ENCODE data around the gene ARHGAP30.
"Not testable (repeated sequence)": the region's sequence is repeated elsewhere in the genome, so short reads cannot be mapped to it uniquely, and the experiment has no call there.

The ARHGAP30 gene

GRCh38 chr1:161037661-161038522 lies 31.8 kb downstream of the ARHGAP30 start:
- no peak for DNase-seq (ENCODE audit: low read depth)

GRCh38 chr1:161033751-161034150 lies 35.9 kb downstream of the ARHGAP30 start:
- no peak for DNase-seq (ENCODE audit: low read depth)

- no peak for DNase-seq (ENCODE audit: low read depth)
Observed at GRCh38 chr1:161032409-161032808, 37.3 kb downstream of the ARHGAP30 start.

GRCh38 chr1:161031874-161032273 lies 37.8 kb downstream of the ARHGAP30 start:
- DNase-seq (ENCODE audit: low read depth): no peak

GRCh38 chr1:161029466-161029865 lies 40.2 kb downstream of the ARHGAP30 start:
- DNase-seq (ENCODE audit: low read depth): not testable (repeated sequence)

GRCh38 chr1:161026954-161027353 lies 42.7 kb downstream of the ARHGAP30 start:
- not testable (repeated sequence) for DNase-seq (ENCODE audit: low read depth)

GRCh38 chr1:161022432-161022831 lies 47.3 kb downstream of the ARHGAP30 start:
- DNase-seq (ENCODE audit: low read depth): not testable (repeated sequence)

GRCh38 chr1:161021970-161022353 lies 47.7 kb downstream of the ARHGAP30 start:
- no peak for DNase-seq (ENCODE audit: low read depth)

- DNase-seq (ENCODE audit: low read depth): peak; percentile 84
Observed at GRCh38 chr1:161021165-161021969, 48.3 kb downstream of the ARHGAP30 start.

GRCh38 chr1:161020509-161021164 lies 49.1 kb downstream of the ARHGAP30 start, which contains the start of gene F11R:
TSS of gene F11R (minus strand) at chr1:161021152. CDS start at chr1:161021073, 79 bp downstream.
- DNase-seq (ENCODE audit: low read depth): no peak

- DNase-seq (ENCODE audit: low read depth): no peak
Observed at GRCh38 chr1:161019751-161020495, 49.8 kb downstream of the ARHGAP30 start.

- not testable (repeated sequence) for DNase-seq (ENCODE audit: low read depth)
Observed at GRCh38 chr1:161019111-161019660, 50.5 kb downstream of the ARHGAP30 start.

GRCh38 chr1:161018631-161018930 lies 51.1 kb downstream of the ARHGAP30 start:
- DNase-seq (ENCODE audit: low read depth): no peak

- no peak for DNase-seq (ENCODE audit: low read depth)
Observed at GRCh38 chr1:161017756-161018630, 51.7 kb downstream of the ARHGAP30 start.

- not testable (repeated sequence) for DNase-seq (ENCODE audit: low read depth)
Observed at GRCh38 chr1:161017181-161017580, 52.5 kb downstream of the ARHGAP30 start.

- DNase-seq (ENCODE audit: low read depth): not testable (repeated sequence)
Observed at GRCh38 chr1:161016683-161017082, 53.0 kb downstream of the ARHGAP30 start.

GRCh38 chr1:161013488-161014230 lies 56.0 kb downstream of the ARHGAP30 start:
- DNase-seq (ENCODE audit: low read depth): peak; percentile 24

GRCh38 chr1:161013131-161013487 lies 56.6 kb downstream of the ARHGAP30 start:
- no peak for DNase-seq (ENCODE audit: low read depth)

GRCh38 chr1:161012420-161012819 lies 57.3 kb downstream of the ARHGAP30 start:
- no peak for DNase-seq (ENCODE audit: low read depth)
